Suppressor macrophage treated with lipopolysaccharide for 1 hour (primary cell): ENCODE data around the gene SEMA4B.
A peak's percentile ranks its signal among the peaks of the same experiment; 100 is the strongest.
"Not testable (repeated sequence)": the region's sequence is repeated elsewhere in the genome, so short reads cannot be mapped to it uniquely, and the experiment has no call there.

Experiments used
- DNase-seq, 3 donors: peaks; one replicate each; pipeline ENCODE4 v3.0.0-alpha.2; 2020 to 2022

SEMA4B gene

DNA sequence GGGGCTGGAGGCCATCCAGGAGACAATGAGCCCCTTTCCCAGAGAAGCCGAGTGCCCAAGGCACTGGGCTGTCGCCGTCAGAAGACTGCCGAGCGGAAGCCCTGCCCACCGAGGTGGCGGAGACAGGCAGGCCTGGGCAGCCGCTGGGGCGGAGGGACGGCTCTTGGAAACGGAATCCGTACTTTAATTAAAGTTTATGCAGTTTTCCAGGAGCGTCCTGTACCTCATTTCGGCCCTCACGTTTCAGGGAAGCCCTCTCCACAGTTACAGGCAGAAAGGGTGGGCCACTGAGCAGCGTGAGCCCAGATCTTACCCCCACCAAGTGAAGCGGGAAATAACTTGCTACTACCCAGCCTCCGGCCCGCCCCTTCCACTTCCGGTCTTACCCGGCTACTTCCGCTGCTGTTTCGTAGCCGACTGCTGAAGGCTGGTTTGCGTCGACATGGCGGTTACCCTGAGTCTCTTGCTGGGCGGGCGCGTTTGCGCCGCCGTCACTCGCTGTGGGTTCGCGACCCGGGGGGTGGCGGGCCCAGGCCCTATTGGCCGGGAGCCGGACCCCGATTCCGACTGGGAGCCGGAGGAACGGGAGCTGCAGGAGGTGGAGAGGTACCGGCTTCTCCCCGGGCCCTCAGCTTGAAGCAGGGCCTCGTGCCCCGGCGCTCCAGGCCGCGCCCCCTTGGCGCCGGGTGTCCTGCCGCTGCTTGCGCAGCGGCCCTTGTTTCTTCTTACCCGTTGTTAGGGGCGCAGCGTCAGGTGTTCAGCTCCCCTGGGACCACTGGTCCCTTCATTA is 64.3 kb downstream of the SEMA4B start, which contains the start of gene NGRN:
Gene NGRN (plus strand): TSS at position 402 of the 790 bp plus-strand sequence. CDS start 41 bp downstream, at position 443.
- DNase-seq = peak; percentile 91 to 93 (median 91)

- peak; percentile 41 to 62 (median 46) for DNase-seq
These were observed 64.9 kb downstream of the SEMA4B start for GRCh38 chr15:90266061-90266431.

GRCh38 chr15:90266485-90266884 is 65.4 kb downstream of the SEMA4B start:
- peak; percentile 19 to 30 (median 26) for DNase-seq

- DNase-seq = no peak
These were observed 67.3 kb downstream of the SEMA4B start for GRCh38 chr15:90268415-90268814.

- no peak for DNase-seq
These were observed 69.5 kb downstream of the SEMA4B start for GRCh38 chr15:90270502-90271150.

GRCh38 chr15:90271459-90272166 is 70.5 kb downstream of the SEMA4B start:
- DNase-seq = no peak

- DNase-seq = not testable (repeated sequence)
These were observed 77.3 kb downstream of the SEMA4B start for GRCh38 chr15:90278467-90278866.
